GM21515 (cell line): ENCODE data around the gene ANKRD18B.
"Not testable (repeated sequence)": the region's sequence is repeated elsewhere in the genome, so short reads cannot be mapped to it uniquely, and the experiment has no call there.

Source experiments
- ATAC-seq: cut with Tn5 transposase; IDR thresholded peaks from one replicate; pipeline ENCODE4 v1.9.1; 2021; ENCODE audit not compliant: unreplicated experiment

The ANKRD18B gene

DNA sequence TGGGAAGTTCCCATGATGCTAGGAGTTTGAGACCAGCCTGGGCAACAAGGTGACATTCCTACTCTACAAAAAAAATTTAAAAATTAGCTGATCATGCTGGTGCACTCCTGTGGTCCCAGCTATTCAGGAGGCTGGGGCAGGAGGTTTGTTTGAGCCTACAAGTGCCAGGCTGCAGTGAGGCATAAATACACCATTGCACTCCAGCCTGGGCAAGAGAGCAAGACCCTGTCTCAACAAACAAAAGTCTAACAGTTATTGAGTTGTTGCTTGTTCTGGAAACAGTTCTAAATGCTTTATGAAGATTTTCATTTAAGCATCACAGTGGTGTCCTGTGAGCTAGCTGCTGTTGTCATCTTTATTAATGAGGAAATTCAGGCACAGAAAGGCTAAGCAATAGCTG, 4.0 kb downstream of the ANKRD18B start:
- ATAC-seq: not testable (repeated sequence)

DNA sequence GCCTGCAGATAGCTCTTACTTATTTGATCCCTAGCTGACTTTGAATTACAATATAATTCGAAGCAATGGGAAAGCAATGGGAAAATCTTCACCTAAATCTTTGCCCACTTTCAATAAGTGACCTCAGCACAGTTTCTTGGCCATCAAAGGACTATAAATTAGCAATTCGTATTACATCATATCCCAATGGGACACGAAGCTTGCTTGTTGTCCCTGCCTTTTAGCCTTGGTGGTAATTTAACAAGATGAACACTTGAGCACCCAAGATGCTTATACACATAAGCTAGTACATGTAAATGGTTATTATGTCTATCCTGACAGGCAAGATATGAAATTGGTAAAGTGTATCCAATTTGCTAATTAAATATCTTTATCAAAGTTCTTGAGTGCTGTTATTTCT, 9.9 kb downstream of the ANKRD18B start:
- not testable (repeated sequence) for ATAC-seq

DNA sequence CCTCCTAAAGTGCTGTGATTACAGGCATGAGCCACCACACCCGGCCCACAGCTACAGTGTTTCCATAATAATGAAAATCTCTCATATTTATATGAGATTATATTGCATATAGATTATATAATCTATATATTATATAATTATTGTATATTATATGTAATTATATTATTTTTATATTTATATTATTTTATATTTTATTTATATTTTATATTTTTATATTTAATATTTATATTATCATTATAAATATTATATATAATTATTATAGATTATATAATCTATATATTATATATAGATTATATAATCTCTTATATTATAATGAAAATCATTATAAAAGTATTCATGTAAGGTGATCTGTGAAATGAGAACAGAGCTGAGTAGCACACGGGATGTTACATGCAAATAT, 11.5 kb downstream of the ANKRD18B start:
- no peak for ATAC-seq

DNA sequence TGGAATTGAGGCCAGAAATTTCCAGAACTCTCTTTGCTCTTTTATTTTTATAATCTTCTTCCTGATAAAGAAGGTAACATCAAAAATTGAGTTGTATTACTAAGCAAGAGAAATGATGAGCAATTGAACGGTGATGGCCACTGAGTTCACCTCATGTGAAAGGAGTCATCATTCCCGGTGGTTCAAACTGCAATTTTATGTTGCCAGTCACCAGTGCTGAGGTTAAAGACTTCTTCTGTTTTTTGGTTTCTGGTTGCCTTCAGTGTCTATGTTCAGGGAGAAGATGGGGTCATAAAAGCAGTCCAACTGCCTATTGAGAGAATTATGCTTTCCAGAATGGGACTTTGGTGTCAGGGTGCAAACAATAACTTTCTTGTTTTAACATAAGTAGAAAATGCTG, 19.4 kb downstream of the ANKRD18B start:
- ATAC-seq: not testable (repeated sequence)

DNA sequence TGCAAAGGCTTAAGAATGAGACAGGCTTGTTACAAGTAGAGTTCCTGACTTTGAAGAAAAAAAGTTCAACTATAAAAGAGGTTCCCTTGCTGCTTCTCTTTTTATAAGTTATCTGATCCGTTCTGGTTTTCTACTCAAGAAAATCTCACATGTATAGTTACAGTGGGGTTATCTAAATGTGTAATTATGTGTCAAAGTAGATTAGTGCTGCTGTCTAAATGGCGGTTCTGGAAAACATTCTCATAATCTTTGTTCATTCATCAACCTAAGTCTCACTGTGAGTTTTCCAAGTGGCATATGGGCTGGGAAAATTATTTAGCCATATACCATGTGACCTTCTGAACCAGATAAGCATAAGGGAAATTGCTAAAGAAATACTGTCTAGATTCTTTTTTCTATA, 21.7 kb downstream of the ANKRD18B start:
- not testable (repeated sequence) for ATAC-seq

DNA sequence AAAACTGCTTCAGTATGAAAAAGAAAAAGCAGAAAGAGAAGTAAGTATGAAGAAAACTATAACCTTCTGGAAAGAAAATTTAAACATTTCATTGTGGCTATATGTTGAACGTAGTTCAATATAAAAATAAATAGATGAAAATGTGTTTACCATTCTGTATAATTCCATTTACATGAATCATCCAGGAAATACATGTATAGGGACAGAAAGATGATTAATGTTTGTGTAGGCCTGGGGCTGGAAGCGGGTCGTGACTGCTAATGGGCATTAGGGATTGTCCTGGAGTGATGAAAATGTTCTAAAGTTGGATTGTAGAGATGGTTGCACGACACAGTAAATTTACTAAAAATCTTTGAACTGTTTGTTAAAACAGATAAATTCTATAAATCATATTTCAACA, 24.8 kb downstream of the ANKRD18B start:
- not testable (repeated sequence) for ATAC-seq

DNA sequence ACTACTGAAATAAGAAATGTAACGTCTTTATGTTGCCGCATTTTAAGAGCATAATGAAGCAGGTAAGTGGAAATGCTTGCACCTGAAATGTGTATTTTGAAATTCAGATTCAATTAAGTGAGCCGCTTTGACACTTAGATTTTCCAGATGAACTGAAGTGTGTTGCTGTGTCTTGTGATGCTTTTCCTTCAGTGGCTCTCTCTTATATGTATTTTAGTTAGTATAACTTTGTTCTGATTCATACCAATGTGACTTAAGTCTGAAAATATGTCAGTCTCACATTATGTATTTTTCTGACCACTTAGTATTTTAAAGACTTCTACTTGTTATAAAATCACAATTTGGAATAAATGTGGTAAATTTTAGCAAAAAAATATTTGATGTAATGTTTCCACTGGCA, 25.4 kb downstream of the ANKRD18B start:
- not testable (repeated sequence) for ATAC-seq

DNA sequence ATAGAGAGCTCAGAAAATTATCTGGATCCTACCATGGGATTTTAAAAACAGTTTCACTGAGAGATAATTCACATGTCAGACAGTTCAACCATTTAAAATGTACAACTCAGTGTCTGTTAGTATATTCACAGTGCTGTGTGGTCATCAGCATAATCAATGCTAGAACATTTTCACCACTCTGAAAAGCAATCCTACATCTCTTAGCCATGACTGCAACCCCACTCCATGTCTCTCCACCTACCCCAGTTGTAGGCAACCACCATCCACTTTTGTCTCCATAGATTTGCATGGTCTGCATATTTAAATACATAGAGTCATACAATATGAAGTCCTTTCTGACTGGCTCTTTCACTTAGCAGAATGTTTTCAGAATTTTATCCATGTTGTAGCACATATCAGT, 27.1 kb downstream of the ANKRD18B start:
- not testable (repeated sequence) for ATAC-seq

DNA sequence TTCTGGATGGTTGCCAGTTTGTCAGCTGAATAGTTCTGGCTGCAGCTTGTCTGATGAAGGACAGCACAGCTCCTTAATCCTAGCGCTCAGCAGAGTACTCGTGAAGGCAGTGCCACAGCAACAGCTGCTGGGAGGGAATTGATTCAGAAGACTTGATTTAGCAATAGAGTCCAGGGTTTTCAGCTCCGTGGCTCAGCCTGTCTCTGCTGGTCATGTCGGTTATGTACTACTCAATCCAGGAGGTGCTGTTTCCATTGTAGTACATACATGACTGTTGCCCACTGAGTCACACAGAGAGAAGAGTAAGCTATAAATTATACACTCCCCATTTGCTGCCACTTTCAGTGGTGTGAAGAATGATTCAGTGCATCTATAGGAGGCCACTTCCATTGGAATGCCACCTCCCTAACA, 28.3 kb downstream of the ANKRD18B start:
- ATAC-seq: not testable (repeated sequence)

DNA sequence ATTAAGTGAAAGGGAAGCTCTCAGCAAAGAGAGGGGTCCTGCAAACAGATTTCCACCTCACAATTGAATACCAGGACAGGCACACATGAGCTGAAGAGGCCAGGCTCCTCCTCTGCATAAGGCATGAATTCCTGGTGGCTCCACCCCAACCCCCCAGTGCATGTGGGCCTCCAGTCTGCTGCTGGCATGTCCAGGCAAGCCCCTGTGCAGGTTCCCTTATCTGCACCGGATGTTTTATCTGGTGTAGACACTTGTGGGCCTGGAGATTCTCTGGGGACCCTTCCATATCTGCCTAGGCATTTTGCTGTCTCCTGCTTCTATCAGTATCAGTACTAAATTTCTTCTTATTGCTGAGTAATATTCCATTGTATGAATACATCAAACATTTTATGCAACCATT, 36.2 kb downstream of the ANKRD18B start:
- not testable (repeated sequence) for ATAC-seq

DNA sequence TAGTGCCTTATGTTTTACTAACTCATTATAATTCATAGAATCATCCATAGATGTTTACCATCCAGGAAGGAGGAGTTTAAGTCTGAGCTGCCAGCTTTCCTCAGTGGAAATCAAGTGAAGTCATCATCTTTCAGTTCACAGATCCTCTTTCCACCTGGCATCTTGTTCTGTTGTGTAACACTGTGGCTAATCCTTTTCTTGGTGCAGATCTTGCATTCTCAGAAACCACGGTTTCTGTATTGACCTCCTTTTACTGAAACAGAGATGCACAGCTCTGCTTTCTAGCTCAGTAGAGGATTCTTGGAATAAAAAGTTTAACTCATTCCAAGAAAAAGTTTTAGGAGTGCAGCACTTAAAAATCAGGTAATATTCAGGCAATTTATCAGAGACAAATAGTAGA, 38.1 kb downstream of the ANKRD18B start:
- ATAC-seq: not testable (repeated sequence)

DNA sequence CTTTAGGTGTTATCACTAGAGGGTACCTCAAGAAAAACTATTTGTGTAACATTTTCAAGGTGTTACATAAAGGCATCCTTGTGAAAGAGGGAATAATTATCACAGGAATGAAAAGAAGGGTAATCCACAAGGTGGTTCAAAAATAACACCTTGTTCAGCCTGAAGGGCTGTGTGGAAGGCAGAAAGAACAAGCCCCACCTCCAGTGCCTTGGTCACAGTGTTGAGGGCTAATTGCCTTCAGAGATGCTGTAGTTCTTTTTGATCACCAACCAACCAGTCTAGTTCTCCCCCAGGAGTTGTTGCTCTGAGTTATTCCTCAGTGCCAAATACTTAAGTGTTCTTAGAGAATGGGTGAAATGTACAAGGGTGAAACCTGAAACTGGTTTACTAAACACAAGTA, 43.7 kb downstream of the ANKRD18B start:
- ATAC-seq: not testable (repeated sequence)

DNA sequence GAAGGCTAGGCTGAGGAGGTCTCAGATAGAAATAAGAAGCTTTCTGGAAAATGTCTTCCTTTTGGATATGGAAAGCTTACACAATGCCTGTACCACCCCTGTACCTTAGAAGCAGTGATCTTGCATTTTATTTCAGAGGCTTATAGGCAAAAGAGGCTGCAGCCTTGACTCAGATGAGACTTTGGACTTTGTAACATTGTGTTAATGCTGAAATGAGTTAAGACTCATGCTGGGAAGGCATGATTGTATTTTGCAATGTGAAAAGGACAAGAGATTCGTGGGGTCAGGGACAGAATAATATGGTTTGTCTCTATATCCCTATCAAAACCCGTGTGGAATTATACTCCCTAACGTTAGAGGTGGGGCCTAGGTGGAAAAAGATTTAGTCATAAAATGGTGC, 53.7 kb downstream of the ANKRD18B start:
- ATAC-seq: not testable (repeated sequence)

DNA sequence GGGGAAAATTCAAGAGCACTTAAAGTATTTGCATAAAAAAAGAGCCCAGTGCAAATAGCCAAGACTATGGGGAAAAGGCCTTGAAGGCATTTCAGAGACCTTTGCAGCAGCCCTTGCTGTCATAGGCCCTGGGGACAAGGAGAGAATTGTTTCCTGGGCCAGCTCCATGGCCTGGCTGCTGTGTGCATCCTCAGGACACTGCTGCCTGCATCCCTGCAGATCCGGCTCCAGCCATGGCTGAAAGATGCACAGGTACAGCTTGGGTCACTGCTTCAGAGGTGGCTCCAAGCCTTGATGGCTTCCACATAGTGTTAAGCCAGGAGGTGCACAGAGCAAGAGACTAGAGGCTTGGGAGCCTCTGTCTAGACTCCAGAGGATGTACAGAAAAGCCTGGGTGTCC, 55.9 kb downstream of the ANKRD18B start:
- not testable (repeated sequence) for ATAC-seq

DNA sequence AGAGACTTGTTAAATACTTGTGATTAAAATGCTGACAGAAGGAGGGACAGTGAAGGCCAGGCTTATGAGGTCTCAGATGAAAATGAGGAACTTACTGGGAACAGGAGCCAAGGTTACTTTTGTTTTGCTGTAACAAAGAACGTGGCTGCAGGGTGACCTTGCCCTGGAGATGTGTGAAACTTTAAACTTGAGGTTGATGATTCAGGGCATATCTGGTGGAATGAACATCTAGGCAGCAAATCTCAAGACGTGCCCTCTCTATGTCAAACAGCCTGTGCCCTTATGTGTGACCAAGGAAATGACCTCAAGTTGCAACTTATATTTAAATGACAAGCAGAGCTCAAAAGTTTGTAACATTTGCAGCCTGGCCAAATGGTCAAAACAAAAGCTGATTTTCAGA, 58.6 kb downstream of the ANKRD18B start:
- ATAC-seq: not testable (repeated sequence)

DNA sequence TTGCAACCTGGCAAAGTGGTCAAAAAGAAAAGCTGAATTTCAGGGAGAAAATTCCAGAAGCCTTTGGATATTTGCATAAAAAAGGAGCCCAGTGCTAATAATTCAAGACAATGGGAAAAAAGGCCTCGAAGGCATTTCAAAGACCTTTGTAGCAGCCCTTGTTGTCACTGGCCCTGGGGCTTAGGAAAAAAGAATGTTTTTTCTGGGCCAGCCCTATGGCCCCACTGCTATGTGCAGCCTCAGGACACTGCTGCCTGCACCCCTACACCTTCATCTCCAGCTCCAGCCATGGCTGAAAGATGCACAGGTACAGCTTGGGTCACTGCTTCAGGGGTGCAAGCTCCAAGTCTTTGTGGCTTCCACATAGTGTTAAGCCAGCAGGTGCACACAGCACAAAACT, 62.1 kb downstream of the ANKRD18B start:
- ATAC-seq: not testable (repeated sequence)

DNA sequence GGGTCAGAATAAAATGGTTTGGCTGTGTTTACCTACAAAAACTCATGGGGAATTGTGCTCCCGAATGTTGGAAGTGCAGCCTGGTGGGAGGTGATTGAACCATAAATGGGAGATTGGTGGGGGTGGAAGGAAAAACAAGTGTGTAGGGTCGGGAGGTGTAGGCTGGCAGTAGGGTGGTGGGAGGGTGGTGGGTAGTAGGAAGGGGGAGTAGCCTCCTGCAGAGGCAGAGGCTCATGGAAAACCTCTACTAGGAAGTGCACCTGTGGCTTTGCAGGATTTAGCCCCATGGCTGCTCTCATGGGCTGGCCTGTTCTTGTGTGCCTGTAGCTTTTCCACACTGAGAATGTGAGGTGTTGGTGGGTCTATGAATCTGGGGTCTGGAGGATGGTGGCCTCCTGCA, 63.7 kb downstream of the ANKRD18B start:
- ATAC-seq: not testable (repeated sequence)

DNA sequence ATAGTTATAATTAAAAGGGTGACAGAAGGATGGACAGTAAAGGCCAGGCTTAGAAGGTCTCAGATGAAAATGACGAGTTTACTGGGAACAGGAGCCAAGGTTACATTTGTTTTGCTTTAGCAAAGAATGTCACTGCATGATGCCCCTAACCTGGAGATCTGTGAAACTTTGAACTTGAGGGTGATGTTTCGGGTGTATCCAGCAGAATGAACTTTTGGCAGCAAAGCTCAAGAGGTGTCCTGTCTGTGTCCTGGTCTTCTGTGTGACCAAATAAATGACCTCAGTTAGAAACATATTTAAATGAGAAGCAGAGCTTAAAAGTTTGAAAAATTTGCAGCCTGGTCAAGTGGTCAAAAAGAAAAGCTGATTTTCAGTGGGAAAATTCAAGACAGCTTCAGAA, 64.8 kb downstream of the ANKRD18B start:
- not testable (repeated sequence) for ATAC-seq

DNA sequence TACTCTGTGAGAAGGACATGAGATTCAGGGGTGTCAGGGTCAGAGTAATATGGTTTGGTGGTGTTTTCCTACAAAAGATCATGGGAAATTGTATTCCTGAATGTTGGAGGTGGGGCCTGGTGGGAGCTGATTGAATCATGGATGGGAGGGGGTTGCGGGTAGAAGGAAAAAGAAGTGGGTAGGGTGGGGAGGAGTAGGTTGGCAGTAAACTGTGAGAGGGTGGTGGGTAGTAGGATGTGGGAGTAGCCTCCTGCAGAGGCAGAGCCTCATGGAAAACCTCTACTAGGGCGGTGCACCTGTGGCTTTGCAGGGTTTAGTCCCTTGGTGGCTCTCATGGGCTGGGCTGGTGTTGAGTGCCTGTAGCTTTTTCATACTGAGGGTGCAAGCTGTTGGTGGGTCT, 66.8 kb downstream of the ANKRD18B start:
- not testable (repeated sequence) for ATAC-seq

DNA sequence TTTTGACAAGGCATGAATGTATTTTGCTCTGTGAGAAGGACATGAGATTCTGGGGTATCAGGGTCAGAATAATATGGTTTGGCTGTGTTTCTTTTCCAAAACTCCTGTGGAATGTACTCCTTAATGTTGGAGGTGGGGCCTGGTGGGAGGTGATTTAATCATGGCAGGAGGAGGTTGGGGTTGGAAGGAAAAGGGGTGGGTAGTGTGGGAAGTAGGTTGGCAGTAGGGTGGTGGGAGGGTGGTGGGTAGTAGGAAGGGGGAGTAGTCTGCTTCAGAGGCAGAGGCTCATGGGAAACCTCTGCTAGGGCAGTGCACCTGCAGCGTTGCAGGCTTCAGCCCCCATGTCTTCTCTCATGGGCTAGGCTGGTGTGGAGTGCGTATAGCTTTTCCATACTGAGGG, 72.9 kb downstream of the ANKRD18B start:
- not testable (repeated sequence) for ATAC-seq

DNA sequence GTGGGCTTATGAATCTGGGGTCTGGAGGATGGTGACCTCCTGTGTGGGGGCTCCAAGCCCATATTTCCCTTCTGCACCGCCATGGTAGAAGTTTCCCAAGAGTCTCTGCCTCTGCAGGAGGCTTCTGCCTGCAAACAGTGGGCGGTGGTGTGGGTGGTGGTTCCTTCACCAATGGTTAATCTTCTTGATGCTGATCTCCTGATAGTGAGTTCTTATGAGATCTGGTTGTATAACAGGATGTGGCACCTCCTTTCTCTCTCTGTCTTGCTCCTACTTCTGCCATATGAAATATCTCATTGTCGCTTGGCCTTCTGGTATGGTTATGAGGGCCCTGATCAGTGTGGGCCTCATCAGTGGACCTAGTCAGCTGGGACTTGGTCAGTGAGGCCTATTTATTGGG, 73.3 kb downstream of the ANKRD18B start:
- ATAC-seq: not testable (repeated sequence)

DNA sequence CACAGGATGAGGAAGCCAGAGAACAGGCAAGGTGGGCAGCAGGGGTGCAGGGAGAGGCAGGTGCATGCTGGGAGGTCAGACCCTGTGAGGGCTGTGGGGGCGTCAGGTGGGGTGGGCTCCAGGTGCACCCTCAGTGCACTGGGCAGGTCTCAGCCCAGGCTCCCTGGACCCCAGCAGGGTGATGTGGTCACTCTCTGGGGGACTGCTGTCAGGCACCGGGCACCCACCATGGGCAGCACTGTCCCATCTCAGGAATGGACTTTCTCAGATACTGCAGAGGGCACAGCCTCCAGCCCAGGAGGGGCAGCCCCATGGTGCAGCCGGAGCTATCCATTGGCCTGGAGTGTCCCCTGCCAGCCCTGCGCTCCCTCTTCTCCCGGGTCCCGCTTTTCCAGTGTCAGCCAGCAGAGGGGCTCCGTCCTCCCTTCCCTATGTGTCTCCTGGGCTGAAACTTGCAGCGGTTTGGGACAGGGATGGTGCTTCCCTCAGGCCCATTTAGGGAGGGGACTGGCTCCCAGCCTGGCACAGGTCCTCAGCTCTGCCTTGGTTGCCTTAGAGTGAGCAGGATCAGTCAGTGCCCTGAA, 74.8 kb downstream of the ANKRD18B start:
- not testable (repeated sequence) for ATAC-seq

DNA sequence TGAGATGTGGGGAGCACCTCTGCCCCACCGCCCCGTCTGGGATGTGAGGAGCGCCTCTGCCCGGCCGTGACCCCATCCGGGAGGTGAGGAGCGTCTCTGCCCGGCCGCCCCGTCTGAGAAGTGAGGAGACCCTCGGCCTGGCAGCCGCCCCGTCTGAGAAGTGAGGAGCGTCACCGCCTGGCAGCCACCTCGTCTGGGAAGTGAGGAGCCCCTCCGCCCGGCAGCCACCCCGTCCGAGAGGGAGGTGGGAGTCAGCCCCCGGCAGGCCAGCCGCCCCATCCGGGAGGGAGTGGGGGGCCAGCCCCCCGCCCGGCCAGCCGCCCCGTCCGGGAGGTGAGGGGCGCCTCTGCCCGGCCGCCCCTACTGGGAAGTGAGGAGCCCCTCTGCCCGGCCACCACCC, 76.9 kb downstream of the ANKRD18B start:
- not testable (repeated sequence) for ATAC-seq
